HK-2 (cell line): ENCODE results near the gene EPB41L4A.

Experiments
- DNase-seq: peaks from one replicate; pipeline ENCODE4 v3.0.0-alpha.2; 2018; ENCODE audit not compliant: unreplicated experiment

Gene EPB41L4A

GRCh38 chr5:112353678-112354077 is 65.4 kb downstream of the EPB41L4A start:
- no peak for DNase-seq

- no peak for DNase-seq
Measured at GRCh38 chr5:112351225-112351624, 67.9 kb downstream of the EPB41L4A start.

- no peak for DNase-seq
Measured at GRCh38 chr5:112350626-112351025, 68.5 kb downstream of the EPB41L4A start.

- no peak for DNase-seq
Measured at GRCh38 chr5:112349371-112349770, 69.7 kb downstream of the EPB41L4A start.

- DNase-seq = no peak
Measured at GRCh38 chr5:112348915-112349314, 70.2 kb downstream of the EPB41L4A start.

- no peak for DNase-seq
Measured at GRCh38 chr5:112348387-112348786, 70.7 kb downstream of the EPB41L4A start.

GRCh38 chr5:112346411-112347044 is 72.5 kb downstream of the EPB41L4A start:
- no peak for DNase-seq

- no peak for DNase-seq
Measured at GRCh38 chr5:112344540-112344939, 74.5 kb downstream of the EPB41L4A start.

- DNase-seq = no peak
Measured at GRCh38 chr5:112342389-112342788, 76.7 kb downstream of the EPB41L4A start.

- DNase-seq = no peak
Measured at GRCh38 chr5:112339761-112340160, 79.3 kb downstream of the EPB41L4A start.

GRCh38 chr5:112338681-112339337 is 80.3 kb downstream of the EPB41L4A start:
- no peak for DNase-seq

GRCh38 chr5:112333331-112333781 is 85.7 kb downstream of the EPB41L4A start:
- no peak for DNase-seq

GRCh38 chr5:112331892-112332291 is 87.2 kb downstream of the EPB41L4A start:
- DNase-seq = no peak

- no peak for DNase-seq
Measured at GRCh38 chr5:112329419-112330090, 89.5 kb downstream of the EPB41L4A start.

- no peak for DNase-seq
Measured at GRCh38 chr5:112323166-112323565, 95.9 kb downstream of the EPB41L4A start.

GRCh38 chr5:112320408-112320807 is 98.7 kb downstream of the EPB41L4A start:
- no peak for DNase-seq

GRCh38 chr5:112318346-112318745 is 100.7 kb downstream of the EPB41L4A start:
- no peak for DNase-seq

GRCh38 chr5:112317866-112318265 is 101.2 kb downstream of the EPB41L4A start:
- no peak for DNase-seq

GRCh38 chr5:112316731-112317130 is 102.3 kb downstream of the EPB41L4A start:
- no peak for DNase-seq

- DNase-seq = no peak
Measured at GRCh38 chr5:112316006-112316405, 103.1 kb downstream of the EPB41L4A start.

GRCh38 chr5:112312295-112313275 is 106.5 kb downstream of the EPB41L4A start:
- no peak for DNase-seq

- no peak for DNase-seq
Measured at GRCh38 chr5:112310746-112311145, 108.3 kb downstream of the EPB41L4A start.
